Activated CD4-positive, alpha-beta T cell treated with anti-CD3 and anti-CD28 coated beads, Interleukin-10, Interleukin-2, amounts not matched to agents 100 ng/mL and 50 ng/mL, durations not matched to agents 16 hours and 8 hours (primary cell): Measurements from ENCODE around the gene MMP25.

ENCODE experiments used
- DNase-seq: peaks from one replicate; pipeline ENCODE4 v3.0.0-alpha.2; 2020

The MMP25 gene

DNA sequence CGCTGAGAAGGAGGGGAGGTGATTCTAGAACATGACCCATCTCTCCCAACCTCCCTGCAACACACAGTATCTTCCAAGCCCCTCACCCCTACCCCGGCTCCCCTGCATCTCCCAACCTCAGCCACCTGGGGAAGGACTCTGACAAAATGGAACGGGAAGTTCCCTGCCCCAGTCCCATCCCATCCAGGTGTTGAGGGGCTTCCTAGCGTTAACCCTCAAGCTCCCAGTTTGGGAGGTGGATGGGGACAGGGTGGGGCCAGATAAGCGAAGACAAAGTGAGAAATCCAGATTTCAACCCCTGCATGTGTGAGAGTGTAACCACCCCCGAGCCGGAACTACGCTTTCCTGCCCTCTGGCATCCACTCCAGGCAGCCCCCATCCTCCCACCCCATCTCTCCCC, 50.9 kb downstream of the MMP25 start:
- DNase-seq = no peak

DNA sequence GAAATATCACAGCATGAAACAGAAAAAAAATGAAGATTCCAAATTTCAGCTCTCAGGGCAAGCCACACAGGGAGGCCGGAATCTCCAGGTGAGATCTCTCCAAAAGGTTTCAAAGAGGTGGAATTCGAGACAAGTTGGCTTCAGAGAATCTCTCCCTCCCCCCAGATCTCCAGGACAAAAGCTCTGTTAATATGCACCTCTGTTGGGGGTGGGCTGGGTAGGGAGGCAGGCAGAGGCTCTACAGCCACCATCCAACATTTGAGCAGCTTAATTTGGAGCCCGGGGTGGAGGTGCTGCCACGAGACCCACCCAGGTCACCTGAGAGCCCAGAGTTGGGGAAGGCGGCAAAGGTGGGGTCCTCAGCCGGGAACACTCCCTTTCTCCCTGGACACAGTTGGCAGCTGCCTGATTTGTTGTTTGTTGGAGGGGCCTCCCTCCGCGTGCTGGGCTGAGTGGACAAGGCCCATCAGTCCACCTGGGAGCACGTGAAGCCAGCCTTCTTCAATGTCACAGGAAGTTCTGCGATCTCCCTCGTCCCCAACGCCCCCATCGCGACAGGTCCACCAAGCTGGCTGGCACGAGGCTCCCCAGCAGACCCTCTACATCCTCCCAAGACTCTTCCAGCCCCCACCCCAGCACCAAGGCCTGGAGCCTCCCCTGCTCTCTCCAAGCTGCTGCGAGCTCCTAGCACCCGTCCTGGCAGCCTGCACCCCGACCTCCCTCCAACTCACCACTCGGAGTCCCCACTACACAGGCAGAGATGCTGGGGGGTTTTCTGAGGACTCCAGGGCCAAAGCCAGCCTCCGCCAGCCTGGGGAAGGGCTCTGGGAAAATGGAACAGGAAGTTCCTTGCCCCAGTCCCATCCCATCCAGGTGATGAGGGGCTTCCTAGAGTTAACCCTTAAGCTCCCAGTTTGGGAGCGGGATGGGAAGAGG, 52.4 kb downstream of the MMP25 start, which contains the start of gene ZSCAN10:
TSS of gene ZSCAN10 (minus strand) at position 836 of the 936 bp plus-strand sequence. CDS start 6,357 bp downstream, outside the sequence.
- DNase-seq = no peak

DNA sequence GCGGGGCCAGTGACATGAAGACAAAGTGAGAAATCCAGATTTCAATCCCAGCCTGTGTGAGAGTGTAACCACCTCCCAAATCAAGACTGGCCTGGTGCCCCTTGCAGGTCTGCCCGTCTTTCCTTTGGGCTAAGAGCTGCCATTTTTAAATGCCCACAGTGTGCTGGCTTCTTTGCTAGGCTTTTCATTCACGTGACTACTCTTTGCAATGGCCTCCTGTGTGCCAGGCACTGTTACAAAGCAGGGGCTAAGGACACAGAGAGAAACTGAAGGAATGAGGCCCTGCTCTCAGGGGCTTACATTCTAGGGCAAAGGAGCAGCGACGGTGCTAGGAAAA, 53.0 kb downstream of the MMP25 start:
- DNase-seq = no peak

DNA sequence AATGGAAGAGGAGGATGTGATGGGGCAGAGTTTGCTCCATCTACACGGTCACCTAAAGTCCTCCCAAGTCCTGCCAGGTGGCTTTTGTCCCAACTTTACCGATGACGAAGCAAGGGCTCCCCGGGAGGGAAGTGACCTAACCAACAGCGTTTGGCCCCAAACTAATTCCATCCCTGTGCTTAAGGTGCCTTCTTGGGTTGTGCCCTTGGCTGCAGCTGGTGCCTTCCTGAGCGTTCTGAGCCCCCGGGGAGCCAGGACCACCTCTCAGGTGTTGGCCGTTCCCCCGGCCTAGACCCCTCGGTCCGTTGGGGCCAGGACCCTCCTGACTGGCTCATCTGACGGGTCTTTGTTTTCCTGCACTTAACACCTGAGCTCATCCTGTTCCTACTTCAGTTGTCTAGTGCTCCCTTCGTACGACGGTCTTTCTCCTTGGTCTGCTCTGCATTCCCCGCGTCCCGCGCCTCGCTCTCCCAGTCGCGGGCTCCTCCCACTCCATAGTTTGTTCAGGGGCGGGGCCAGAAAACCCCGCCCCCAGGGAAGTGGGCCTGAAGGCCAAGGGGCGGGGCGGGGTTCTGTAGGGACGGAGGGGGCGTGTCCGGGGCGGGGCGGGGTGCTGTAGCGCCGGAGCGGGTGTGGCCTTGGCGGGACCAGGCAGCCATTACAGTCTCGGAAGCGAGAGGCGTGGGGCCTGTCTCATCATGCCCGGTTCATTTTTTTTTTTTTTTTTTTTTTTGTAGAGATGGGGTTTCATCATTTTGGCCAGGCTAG, 53.6 kb downstream of the MMP25 start:
- DNase-seq = peak; percentile 96

DNA sequence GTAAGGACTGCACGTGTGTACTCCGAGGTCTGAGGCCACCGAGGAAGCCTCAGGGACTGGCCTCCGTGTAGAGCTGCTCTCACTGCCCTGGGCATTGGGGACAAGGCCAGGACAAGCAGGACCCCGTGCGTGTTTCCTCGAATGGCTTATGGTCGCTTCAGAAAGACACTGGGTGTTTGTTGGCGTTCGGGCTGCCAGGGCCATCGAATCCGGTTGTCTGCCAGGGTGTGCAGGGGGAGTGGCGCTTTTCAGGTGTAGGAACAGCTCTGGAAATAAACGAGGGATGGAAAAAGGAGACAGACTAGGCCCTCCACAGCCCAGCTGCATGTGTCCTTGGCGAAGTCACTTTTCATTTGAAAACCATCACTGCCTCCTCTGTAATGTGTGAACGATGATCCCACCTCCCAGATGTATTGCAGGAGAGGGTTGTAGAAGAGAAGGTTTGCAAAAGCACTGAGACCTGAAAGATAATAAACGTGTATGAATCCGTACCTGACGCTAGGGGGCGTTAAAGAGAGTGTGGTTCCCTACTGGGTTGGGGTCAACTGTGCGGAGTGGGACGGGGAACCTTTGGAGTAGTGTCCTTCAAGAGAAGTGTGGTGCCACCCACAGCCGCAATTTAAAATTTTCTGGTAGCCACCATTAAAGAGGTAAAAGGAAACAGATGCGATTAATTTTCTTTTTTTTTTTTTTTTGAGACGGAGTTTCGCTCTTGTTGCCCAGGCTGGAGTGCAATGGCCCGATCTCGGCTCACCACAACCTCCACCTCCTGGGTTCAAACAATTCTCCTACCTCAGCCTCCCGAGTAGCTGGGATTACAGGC, 54.9 kb downstream of the MMP25 start:
- peak; percentile 82 for DNase-seq

DNA sequence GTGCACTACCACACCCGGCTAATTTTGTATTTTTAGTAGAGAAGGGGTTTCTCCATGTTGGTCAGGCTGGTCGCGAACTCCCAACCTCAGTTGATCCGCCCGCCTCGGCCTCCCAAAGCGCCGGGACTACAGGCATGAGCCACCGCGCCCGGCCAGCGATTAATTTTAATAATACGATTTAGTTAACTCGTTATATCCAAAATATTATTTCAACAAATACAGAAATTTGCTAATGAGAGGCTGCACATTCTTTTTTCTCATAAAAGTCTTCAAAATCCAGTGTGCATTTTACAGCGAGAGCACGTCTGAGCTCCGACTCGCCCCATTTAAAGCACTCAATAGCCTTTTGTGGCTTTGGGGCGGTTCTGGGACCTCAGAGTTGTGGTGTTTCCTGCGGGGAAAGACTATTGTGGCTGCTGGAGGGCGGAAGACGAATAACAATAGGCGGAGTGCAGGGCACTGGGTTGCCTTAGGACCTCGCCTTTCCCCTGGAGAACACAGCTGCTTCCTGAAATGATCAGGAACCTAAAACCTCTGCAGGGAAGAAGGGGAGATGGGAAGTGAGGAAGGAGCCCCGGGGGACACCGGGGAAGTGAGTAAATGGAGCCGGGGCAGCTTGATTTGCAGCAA, 55.6 kb downstream of the MMP25 start:
- peak; percentile 57 for DNase-seq

DNA sequence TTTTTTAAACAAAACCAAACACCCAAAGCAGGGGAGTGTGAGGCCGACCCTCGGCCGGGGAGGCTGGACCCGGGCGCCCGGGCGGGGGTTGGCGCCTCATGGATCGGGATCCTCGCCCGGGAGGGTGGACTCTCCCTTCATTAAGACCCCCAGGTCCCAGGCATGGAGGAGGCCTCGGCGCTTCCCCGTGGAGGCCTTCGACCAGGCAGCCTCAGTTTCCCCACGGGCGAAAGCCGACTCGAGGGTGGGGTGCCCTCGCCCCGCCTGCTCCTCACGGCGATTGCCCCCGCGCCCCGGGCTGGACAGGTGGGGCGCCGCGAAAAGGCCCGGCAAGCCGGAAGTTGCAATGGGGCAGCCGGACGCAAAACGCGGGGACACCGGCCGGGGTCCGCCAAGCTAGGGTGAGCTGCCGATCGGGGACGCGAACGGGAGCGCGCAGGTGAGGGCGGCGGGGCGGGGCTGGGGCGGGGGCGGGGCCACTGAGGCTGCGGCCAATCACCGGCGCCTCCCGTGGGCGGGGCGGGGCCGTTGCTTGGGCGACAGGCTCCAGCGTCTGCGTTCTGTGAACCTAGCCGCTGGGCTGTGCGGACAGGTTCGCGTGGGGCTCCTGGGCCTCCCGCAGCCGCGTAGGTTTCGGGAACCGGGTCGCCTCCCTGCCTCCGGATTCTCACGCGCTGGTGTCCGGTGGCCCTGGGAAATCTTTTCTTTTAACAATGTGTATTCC, 60.0 kb downstream of the MMP25 start:
- peak; percentile 96 for DNase-seq
